GM18508 (cell line): Measurements from ENCODE around the gene SLC5A10.

Experiments
- ATAC-seq: cut with Tn5 transposase; IDR thresholded peaks from one replicate; pipeline ENCODE4 v1.9.1; 2021; ENCODE audit warnings: moderate number of reproducible peaks; ENCODE audit not compliant: insufficient read depth, unreplicated experiment

The SLC5A10 gene

DNA sequence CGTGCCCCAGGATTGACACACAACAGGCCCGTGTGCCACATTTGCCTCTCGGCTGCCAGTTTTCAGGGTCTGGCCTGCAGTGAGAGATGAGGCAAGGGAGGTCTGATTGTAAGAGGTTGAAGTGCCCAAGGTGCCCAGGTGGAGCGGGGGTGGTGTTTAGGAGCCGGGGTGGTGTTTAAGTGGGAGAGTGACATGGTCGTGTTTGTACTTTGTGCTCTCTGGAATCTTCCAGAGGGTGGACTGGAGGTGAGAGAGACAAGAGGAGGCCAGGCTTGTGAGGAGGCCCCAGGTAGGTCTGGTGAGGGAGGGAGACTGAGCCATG, 10.5 kb downstream of the SLC5A10 start:
- ATAC-seq, result no peak

DNA sequence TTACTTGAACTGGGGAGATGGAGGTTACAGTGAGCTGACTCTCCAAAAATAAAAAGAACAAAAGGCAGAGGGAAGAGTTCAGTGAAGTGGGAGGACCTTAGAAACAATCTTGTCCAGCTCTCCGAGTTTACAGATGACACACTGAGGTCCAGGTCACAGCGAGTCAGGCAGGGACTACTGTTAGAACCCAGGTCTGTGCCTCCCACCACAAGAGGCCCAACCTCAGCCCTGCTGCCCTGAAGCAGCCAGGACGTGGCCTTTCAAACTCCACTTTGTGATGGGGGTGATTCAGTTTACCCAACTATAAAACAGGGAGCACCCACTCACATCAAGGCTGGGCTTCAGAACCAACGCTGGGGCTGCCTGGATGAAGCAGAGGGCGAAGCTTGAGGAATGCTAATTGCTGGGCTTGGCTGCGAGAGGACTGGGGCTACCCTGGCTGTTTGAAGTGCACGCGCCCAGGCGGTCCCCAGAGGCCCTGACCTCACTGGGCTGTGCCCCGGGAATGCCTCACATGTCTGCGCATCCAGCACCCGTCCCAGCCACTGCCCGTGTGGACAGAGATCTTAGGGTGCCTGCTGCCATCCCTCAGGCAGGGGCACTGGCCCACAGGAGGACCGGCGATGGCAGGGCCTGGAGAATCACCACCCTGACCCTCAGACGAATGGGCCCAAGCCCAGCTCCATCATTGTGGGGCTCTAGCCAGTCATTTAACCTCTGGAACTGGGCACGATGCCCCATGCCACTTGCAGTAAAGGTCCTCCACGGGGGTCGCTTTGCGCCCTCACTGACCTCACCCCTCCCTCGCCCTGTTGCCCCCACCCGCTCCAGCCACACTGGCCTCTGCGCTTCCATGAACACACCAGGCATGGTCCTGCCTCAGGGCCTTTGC, 11.4 kb downstream of the SLC5A10 start:
- ATAC-seq, result no peak

DNA sequence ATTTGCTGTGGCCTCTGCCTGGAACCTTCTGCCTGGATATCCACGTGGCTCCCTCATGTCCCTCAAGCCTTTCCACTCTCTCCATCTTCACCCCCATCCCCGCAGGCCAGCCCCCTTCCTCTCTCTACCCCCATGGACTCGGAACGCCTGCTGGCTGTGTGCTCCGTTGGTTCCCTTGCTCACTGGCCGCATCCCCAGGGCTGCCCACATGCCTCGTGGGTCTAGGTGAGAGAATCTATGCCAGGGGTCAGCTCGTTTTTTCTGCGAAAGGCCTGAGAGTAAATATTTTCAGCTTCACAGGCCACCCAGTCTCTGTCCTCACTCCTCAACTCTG, 12.0 kb downstream of the SLC5A10 start:
- no peak for ATAC-seq

DNA sequence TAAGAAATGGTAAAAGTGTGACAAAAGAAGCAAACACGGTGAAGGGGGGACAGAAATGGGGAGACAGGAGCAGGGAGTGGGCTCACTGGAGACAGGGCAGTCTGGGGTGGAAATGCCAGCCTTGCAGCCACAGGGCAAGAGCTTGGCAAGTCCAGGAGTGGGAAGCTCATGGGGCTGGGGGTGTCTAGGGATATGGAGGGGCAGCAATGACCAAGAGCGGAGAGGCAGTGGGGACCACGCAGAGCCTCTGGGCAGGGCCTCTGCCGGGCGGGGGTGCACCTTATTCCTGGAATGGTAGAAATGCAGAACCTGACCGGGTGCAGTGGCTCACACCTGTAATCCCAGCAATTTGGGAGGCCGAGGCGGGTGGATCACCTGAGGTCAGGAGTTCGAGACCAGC, 12.6 kb downstream of the SLC5A10 start:
- no peak for ATAC-seq

DNA sequence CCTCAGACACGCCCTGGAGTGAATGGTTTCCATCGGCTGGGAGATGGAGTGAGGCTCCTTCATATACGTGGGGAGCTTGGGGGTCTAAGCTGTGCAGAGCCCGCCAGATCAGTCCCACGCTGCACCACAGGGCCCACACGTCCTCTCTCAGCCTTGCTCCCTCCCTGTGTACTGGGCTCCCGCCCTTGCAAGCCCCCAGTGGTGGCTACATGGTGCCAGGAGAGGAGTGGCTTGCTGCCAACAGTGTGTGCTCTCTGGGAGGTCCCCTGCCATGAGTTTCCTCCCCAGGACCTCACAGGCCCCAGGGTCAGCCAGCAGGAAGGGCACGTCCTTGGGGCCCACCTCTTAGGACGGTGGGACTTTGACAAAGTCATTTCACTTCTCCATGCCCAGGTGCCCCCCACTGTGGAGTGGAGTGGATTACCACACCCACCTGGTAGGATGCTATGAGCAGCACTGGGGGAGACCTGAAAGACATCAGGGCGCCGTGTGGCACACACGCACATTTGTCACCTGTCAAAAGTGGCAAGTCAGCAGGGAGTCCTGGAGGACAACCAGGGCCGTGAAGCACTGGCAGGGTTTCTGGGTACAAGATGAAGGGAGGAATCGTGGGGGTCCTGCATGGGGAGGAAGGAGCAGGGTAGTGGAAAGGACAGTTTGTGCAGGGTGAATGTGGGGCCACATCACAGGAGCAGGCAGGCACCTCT, 13.7 kb downstream of the SLC5A10 start:
- no peak for ATAC-seq

DNA sequence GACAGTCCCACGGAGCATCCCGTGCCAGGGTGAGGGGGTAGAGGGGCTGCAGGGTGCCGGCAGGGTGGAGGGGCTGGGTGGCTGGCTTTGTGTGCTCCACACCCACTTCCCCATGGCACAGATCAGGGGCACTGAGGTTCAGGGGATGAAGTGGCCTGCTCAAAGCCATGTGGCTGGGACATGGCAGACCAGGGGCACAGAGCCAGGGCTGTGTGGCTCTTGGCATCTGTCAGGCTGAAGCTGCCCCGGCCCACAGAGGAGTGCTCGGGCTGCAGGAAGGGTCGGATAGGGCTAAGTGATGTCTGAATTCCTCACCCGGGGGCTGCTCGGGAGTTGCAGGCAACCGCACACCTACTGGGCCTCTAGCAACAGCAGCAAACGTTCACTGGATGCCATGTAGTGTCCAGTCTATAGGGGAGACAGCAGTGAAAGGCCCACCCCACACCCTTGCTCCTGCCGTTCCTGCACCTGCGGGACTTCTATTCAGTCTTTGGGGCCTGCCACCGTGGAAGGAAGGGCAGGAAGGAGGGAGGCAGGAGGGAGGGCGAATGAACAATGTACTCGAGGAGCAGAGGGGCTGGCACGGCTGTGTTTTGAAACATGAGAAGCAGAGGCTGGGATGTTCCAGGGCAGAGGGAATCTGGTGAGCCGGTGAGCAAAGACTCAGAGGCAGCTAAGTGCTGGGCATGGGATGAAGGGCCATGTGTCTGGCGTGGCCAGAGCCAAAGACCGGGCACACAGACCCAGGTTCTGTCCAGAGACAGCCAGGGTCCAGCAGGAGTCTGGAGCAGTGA, 15.1 kb downstream of the SLC5A10 start:
- no peak for ATAC-seq

DNA sequence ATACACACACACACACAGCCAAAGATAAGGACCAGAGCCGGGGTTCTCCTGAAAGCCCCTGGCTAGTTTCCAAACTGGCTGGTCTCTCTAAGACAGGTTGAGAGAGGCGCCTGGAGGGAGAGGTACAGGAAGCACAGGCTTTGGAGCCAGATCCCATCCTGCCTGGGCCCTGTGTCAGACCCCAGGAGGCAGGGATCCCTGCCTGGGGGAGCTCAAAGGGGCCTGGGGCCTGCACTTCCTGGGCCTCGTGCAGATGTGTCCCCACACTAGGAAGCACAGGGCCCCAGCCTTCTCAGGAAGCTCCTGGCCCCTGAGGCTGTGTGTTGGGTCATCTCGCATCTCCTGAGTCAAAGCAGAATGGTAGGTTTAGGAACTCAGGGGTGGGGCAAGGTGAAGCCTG, 16.0 kb downstream of the SLC5A10 start:
- no peak for ATAC-seq

DNA sequence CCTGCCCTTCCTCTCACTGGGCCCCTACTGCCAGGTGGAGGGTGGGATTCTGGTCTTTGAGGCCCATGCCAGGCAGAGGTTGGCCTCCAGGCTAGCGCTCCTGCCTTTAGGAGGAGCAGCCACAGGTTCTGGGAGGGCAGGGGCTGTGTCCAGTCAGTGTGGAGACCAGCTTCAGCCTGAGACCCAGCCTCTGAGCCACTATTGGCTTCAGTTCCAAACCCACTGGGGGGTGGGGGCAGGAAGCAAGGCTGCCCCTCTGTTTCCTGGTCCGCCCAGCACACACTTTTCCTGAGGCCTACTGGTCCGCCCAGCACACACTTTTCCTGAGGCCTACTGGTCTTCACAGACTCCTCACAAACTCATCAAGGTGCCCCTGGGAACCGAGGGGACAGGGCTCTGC, 16.4 kb downstream of the SLC5A10 start:
- ATAC-seq, result no peak

DNA sequence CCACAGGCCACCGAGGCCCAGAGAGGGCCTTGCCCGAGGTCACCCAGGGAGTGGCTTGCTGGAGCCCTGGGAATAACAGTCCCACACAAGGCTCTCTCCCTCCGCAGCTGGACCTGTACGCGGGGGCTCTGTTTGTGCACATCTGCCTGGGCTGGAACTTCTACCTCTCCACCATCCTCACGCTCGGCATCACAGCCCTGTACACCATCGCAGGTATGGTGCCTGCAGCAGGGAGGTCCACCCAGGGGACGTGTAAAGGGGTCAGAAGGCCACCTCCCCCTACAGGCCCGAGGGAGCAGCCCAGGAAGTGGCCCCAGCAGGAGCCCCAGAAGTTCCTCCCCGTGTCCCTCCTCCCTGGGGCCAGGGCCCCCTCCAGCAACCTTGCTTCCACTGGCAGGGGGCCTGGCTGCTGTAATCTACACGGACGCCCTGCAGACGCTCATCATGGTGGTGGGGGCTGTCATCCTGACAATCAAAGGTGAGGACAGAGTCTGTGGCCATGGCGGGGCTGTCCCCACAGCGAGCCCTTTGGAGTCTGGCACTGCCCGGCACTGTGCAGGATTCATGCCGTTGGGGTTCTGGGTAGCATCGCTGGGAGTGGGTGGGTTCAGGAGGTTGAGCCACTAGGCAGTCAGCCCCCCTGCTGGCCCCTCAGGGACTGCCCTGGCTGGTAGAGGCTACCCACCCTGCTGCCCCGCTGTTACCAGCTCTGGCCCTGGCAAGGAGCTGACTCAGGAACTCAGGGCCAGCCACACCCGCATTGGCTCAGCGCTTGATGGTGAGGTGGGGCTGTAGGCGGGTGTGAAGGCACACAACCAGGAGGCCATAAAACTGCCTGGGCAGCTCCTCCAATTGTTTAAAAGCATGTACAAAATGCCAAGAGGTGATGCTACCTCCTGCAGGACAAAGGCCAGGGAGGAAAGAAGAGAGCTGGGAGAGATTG, 17.3 kb downstream of the SLC5A10 start:
- ATAC-seq, result no peak

DNA sequence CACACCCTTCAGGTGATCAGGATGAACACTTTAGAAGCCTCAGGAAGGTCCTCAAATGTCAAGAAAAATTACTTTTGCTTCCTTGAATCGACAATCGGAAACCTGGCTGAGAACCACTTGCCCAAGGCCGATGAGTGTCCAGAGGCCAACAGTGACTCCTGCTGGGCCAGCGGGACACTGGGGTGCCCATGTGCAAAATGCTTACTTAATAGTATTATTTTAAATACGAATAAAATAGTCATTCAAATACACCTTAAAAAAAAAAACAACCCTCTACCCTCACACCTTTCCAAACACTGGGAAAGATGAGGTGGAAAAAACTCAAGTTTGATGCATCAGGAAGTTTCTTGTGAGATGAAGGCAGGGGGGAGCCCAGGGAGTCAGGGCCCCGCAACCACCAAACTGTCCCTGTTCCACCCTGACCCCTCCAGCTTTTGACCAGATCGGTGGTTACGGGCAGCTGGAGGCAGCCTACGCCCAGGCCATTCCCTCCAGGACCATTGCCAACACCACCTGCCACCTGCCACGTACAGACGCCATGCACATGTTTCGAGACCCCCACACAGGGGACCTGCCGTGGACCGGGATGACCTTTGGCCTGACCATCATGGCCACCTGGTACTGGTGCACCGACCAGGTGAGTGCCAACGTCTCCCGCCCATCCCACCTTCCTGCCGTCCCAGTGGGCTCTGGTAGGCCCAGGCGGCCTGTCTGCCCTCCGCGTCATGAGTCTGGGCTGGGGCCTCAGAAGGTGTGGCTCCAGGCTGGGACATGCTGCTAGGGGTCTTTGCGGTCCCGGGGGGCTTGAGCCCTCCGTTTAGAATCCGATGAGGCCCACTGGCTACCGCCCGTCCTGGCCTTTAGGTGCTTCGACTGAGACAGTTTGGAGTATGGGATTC, 18.9 kb downstream of the SLC5A10 start:
- ATAC-seq, result no peak

DNA sequence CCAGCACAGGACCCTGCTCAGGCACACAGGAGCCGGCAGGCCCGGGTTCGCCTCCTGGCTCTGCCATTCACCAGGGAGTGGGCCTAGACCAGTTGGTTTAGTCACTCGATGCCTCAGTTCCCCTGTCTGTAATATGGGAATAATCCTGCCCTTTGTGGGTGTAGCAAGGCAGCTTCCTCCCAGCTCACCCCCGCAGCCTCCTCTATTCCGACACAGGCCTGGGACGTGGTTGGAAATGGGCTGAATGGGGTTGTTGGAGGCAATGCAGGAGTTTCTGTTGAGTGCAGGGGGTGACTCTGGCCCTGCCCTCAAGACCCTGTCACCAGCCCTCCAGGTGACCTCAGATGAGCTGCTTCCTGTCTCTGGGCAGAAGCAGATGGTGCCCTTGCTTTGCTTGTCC, 19.8 kb downstream of the SLC5A10 start:
- ATAC-seq, result no peak

DNA sequence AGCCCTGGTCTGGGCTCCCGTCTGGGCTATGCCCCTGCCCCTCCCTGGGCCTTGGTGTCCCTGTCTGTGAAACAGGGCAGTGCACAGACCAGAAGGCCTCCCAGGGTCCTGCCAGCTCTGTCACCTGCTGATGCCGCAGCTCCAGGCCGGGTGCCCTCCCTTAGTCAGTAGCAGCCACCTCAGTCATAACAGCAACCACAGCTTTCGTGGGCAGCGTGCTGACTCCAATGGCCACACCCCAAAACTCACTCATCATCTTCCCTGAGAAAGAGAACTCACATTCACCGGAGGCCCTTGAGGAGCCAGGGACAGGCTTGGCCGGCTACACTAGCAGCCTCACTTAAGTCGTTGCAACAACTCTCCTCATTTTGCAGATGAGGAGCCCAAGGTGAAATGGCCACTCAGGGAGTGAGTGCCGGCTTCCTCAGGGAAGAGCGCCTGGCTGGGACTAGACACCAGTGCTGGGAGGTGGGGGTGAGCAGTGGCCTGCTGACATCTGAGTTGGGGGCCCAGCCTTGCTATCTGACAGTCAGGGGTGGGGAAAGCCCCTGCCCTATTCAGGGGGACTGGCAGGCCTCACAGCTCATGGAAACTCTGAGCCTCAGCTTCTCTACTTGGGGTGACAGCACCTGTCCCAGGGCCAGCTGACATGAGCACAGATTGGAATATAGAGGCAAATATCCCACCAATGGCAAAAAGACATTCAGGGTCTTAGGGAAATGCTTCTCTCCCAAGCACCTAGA, 22.6 kb downstream of the SLC5A10 start:
- no peak for ATAC-seq

DNA sequence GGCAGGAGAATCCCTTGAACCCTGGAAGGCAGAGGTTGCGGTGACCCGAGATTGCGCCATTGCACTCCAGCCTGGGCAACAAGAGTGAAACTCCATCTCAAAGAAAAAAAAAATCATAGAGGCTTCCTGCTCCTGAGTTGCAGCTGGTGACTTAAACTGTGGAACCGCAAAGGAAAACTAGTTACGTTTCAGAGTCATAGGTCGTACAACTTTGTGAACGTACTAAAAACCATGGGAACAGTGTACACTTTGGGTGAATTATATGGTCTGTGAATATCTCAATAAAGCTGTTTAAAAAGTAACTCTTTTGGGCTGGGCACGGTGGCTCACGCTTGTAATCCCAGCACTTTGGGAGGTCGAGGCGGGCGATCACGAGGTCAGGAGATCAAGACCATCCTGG, 23.6 kb downstream of the SLC5A10 start:
- ATAC-seq, result no peak

DNA sequence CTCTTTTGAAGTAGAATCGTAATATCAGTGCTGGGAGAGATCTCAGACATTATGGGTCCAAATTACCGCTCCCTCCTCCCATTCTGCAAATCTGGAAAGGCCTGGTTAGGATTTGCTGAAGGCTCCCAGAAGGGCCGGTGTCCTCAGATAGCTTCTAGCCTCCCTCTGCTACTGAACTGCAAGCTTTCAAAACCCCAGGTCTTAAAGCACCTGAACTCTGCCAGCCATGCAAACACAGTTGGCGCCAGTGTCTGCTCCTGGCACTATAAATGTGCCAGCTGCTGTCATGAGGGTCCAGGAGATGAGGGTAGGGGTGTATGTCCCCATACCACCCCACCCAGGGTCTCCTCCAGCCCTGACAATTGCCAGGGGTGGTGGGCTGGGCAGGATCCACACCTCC, 24.2 kb downstream of the SLC5A10 start:
- no peak for ATAC-seq

DNA sequence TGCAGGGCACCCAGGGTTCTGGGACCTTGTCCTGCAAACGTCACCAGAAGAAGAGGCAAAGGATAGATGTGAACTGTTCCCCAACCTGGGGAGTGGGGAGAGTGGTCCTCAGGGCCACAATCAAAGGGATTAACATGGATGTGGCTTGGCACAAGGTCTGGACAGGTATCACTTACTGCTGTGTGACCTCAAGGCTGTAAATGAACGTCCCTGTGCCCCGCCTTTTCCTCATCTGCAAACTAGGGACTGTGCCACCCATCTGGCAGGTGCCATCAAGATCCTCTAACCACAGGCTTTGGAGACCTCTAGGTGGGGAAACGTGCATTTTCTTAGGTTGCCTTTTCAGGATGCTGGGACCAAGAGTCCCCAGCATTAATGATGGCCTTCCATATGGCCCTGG, 25.1 kb downstream of the SLC5A10 start:
- no peak for ATAC-seq

DNA sequence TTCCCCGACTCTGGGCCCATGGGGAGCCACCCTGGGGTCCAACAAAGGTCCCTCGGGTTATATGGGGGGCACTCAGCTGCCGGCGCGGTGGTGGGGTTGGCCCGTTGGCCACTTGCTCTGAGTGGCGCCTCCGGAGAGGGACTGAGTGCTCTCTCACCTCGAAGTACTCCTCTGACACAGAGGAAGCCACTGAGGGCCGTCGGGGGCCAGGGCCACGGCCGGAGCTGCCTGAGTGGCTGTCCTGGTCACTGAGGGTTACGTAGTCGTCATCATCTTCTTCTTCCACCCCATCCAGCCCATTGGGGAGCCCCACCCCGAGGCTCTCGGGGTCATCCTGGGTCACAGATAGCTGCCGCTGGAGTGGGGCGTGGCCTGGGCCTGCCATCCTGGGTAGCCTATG, 25.7 kb downstream of the SLC5A10 start:
- ATAC-seq, result no peak

DNA sequence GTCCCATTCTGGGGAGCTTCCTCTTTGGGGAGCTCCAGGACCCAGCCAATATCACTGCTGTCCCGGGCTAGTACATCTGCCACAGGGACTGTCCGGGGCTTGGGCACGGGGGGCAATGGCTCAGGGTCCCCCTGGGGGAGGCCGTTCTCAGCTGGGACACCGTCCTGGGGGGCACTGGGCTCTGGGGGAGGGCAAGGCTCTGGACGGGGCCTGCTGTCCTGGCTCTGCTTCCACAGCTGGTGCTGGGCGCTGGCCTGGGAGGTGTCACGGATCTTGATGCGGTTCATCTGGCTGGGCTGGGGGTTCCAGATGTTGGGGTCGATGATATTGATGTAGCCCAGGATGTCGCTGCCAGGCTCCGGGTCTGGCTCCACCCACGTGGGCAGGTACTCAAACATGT, 26.1 kb downstream of the SLC5A10 start:
- no peak for ATAC-seq

DNA sequence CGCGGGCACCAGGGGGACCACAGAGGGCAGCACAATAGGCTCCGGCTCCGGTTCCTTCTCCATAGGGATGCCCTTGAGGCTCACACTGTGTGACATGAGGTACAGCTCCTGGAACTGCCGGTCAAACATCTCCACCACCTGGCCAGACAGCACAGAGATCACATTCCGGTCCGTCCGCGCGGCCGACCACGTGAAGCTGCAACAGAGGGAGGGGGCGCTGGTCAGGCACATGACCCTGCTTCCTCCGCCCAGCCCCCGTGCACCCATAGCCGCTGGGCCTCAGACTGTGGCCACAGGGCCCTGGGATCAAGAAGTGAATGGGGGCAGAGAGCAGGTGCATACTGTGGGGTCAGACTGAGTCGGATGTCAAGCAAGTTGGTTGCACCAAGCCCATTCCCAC, 26.7 kb downstream of the SLC5A10 start:
- no peak for ATAC-seq
